IPS-NIHi7 (cell line): Measurements from ENCODE around the gene ST3GAL3.

Experiments used
- DNase-seq: peaks from one replicate; pipeline ENCODE4 v3.0.0; 2012; ENCODE audit warnings: mixed read lengths; ENCODE audit errors: extremely low spot score

Gene ST3GAL3

DNA sequence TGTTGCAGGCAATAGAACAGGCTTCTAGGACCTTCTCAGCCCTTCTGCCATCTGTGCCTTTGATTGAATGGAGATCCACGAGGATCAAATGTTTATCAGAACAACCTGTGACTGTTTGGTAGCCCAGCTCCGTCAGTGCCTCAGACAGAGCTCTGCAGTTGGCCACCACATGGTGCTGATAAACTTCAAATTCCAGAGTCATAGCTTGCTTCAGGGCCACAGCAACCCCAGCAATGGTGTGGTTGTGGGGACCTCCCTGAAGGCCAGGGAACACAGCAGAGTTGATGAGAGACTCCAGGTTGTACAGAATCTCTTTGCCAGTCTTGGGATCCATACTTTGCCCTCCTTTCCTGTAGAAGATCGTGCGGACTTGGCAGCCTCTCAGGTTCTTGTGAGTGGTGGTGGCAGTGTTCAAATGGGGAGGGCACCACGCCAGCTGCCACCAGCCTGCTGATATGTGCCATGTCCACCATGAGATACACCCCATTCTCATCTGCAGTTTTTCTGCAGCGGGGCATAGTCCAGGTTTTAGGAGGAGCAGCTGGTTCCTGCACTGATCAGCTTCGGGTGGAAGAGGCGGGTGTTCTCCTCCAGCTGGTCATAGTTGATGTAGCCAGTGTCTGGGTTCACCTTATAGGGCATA, 143.4 kb downstream of the ST3GAL3 start:
- DNase-seq: no peak

DNA sequence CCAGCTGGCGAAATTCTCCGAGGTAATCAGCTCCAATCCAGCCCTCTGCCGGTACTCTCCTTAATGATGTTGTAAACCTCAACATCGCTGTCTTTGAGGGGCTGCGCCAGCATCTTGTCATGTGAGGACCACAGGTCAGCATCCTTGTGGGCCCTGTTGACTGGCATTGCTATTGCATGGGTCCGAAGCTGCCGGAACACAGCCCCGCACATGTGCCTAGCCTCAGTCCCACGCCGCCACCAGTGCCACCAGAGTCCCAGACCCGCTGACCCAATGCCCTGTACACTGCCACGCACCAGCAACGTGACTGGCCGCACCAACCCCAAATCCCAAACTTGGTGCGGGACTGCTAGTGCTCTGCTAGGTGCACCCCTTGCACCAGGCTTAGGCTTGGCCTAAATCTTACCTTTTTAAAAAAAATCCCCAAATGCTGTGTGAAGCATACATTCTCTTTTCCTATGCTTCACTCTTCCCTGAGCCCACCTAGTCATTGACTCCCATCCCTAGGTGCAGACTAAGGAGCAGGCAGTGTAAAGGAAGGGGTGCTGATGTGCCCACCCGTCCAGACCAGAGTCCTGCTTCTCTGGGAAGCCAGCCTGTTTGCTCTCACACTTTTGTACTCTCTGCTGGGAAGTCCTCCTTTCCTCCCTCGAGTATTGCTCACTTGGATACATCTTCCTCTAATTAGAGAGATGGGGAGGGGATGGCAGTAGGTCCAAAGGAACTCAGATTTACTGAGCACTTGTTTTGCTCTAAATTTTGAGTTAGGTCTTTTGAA, 144.4 kb downstream of the ST3GAL3 start:
- no peak for DNase-seq

DNA sequence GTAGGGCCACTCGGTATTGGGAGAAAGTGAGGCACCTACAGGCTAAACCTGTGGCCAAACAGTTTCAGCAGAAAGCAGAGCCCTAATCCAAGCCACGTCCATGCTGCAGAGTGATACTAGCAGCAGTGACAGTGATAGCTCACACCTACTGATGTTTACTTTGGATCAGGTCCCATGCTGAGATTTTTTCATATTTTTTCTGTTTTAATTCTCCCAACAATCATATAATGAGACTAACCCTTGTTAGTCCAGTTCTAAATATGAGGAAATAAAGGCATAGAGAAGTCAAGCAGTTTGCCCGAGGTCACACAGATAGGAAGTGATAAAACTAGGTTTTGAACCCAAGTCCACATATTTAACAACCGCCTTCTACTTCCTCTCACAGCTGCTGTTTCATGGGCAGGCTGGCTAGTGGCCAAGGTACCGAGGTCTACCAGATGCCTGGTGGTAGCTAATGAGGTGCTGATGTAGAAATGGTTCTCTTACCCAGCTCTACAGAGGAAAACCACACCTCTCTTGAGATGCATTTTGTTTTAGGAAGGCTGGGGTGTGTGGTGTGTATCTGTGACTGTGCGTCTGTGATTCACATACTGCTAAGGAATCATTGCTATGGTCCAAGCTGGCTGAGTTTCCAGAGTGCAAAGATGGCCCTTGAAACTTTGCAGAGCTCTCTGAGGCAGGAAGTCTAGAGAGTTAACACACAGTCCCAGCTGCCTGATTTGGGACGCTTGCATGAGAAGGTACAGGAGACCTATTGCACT, 146.0 kb downstream of the ST3GAL3 start:
- DNase-seq: no peak

GRCh38 chr1:43854473-43854872, 147.1 kb downstream of the ST3GAL3 start:
- DNase-seq: no peak

GRCh38 chr1:43856188-43856587, 148.9 kb downstream of the ST3GAL3 start:
- DNase-seq: no peak

DNA sequence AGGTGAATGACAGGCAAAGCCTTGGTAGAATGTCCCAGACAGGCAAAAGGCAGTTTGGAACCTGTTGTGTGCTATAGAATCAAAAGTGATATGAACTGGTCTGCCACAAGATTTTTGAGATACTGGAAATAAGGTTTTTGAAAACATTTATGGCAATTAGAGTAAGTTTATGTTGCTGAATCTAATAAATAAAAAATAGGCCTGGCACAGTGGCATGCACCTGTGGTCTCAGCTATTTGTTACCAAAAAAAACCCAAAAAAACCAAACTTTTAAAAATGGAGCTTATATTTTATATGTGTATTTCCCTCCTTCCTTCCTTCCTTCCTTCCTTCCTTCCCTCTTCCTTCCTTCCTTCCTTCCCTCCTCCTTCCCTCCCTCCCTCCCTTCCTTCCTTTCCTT, 149.8 kb downstream of the ST3GAL3 start:
- DNase-seq: no peak

GRCh38 chr1:43858324-43858723, 151.0 kb downstream of the ST3GAL3 start:
- peak; percentile 84 for DNase-seq

DNA sequence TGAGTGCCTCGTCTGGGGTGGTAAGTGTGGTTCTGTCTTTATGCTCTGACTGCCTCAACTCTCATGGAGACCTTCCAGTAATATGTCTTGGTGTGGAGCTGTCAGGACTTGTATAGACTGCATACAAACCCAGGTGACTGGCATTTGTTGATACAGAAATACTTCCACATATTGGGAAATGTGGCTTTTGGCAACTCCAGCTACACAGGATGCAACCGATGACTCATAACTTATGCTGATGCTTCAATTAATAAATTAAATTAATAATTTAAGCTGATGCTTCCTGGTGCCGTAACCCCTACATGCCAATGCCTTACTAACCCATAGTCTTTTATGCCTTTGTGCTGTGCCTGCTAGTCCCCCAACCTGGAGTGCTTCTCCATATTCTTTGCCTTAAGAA, 154.0 kb downstream of the ST3GAL3 start:
- DNase-seq: no peak

GRCh38 chr1:43861988-43862735, 154.8 kb downstream of the ST3GAL3 start:
- no peak for DNase-seq

- DNase-seq: no peak
These were observed 157.0 kb downstream of the ST3GAL3 start for GRCh38 chr1:43864111-43865045.

DNA sequence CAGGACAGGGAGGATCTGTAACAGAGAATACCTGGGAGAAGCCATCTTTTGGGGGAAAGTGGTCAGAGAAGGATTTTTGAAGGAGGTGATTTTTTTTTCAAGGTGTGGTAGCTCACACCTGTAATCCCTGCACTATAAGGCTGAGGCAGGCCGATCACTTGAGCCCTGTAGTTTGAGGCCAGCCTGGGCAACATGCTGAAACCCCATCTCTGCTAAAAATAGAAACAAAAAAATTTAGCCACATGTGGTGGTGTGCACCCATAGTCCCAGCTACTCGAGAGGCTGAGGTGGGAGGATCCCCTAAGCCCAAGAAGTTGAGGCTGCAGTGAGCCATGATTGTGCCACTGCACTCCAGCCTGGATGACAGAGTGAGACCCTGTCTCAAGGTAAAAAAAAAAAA, 158.9 kb downstream of the ST3GAL3 start:
- DNase-seq: no peak

DNA sequence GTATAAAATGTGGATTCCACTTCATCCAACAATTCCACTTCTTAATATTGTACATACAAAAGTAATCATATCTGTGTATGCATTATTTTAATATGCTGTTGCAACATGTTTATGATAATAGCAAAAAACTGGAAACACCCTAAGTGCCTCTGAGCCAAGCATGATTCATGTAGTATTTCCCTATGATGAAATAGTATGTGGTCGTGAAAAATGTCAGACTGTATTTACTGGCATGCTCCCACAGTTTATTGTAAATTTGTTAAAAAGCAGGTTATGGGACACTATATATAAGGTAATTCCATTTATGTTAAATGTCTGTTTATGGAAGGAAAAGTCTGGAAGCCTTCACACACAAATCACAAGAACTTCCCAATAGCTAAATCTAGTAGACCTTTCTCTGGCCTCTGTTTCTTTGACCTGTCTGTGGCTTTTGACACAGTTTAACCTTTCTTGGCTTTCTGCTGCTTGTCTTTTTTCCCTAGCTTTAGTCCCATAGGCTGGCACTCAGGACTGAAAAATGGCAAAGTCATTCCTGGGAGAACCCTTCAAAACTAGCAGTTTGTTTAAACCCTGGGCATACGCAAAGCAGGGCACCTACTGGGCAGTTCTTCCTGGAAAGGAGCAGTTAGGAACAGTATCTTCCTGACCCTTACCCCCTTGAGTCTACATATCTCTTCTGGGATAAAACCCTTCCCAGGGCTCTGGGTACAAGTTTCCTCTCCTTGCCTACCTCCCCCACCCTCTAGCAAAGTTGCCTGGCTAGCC, 160.8 kb downstream of the ST3GAL3 start:
- DNase-seq: no peak

GRCh38 chr1:43868741-43869067, 161.4 kb downstream of the ST3GAL3 start:
- DNase-seq: no peak

DNA sequence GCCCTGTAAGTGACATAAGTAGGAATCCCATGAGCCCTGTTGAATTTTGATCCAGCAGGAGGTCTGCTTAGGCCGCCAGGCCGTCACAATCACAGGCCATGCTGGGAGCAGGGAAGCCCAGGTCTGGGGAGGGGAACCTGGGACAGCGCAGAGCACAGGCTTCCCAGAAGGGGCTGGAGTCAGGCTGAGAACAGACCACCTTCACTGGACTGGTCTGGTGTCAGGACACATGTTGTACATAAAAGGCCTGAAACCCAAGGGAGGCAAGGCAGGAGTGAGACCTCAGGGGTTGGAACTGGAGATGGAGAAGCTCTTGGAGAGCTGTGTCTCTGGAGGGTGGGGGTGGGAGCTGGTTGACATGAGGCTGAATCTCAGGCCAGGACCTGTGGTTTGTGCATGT, 163.0 kb downstream of the ST3GAL3 start:
- DNase-seq: no peak

DNA sequence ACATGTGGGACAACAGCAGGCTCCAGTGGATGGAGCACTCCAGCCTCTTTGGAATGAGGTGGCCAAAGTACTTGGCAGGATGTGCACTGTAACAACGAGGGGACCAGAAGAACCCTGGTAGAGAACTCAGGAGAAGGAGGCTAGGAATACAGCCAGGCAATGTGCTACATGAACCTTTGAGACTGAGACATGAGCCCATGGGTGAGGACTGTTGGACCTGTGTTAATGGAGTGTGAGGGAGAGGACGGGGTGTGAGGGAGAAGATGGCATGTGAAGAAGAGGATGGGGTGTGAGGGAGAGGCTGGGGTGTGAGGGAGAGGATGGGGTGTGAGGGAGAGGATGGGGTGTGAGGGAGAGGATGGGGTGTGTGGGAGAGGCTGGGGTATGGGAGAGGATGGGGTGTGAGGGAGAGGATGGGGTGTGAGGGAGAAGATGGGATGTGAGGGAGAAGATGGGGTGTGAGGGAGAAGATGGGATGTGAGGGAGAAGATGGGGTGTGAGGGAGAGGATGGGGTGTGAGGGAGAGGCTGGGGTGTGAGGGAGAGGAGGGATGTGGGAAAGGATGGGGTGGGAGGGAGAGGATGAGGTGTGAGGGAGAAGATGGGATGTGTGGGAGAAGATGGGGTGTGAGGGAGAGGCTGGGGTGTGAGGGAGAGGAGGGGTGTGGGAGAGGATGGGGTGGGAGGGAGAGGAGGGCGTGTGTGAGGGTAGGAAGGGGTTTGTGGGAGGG, 164.0 kb downstream of the ST3GAL3 start:
- no peak for DNase-seq

- no peak for DNase-seq
These were observed 164.9 kb downstream of the ST3GAL3 start for GRCh38 chr1:43872280-43872679.

GRCh38 chr1:43873851-43874250, 166.5 kb downstream of the ST3GAL3 start:
- no peak for DNase-seq

DNA sequence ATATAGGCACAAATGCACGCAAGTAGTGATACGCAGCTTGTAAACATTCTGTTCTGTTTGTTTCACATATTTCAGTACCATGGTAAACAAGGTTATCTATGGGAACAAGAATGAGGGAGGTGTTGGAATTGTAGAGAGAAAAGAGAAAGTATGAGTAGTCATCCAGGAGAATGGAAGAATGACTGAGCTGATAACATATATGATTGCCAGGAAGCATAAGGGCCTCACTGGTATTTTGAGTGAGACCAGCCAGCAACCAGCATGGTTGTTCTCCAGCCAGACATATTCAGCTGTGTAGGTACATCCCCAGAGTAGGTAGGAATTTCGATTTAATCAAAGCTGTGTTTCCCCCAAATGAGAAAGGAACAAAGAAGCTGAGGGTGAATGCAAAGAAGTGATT, 167.4 kb downstream of the ST3GAL3 start:
- no peak for DNase-seq

GRCh38 chr1:43875331-43875730, 168.0 kb downstream of the ST3GAL3 start:
- no peak for DNase-seq

- DNase-seq: no peak
These were observed 169.8 kb downstream of the ST3GAL3 start for GRCh38 chr1:43877101-43877500.
